ENCODE measurements around the gene CRLF1.

CRLF1 gene

DNA sequence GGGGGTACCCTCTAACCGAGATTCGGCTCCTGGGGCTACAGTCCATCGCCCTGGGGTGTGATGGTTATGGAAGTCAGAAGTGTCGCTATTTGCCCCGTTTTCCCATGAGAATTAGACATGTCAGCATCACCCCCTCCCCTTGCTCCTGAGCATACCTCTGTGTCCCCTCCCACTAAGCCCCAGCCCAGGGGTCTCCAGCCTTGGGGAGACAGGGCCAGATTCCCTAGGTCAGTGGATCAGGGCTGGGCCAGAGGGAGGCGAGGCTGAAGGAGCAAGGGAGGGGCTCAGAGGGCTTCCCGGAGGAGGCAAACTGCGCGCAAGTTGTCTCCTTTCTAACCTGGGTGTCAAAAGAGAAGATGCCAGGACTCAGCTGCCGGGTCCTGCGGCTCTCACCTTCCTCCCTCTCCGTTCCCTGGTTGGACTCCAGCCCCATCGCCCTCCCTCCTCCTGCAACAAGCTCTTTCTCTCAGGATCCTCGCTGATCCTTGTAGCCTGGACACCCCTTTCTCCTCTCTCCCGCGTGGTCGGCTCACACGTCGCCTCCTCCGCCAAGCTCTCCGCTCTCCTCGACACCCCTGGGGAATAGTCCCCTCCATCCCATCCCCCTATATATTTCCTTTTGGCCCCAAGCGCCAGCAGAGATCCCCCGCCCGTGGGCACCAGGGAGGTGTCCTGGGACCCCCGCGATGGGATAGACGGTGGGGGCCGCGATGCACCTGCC is 5.6 kb upstream of the CRLF1 start:
- no peak for TF ChIP-seq ZFX (IDR thresholded peaks at IDR 0.05; ENCODE audit: borderline replicate concordance)
- TF ChIP-seq, protein P1, sequence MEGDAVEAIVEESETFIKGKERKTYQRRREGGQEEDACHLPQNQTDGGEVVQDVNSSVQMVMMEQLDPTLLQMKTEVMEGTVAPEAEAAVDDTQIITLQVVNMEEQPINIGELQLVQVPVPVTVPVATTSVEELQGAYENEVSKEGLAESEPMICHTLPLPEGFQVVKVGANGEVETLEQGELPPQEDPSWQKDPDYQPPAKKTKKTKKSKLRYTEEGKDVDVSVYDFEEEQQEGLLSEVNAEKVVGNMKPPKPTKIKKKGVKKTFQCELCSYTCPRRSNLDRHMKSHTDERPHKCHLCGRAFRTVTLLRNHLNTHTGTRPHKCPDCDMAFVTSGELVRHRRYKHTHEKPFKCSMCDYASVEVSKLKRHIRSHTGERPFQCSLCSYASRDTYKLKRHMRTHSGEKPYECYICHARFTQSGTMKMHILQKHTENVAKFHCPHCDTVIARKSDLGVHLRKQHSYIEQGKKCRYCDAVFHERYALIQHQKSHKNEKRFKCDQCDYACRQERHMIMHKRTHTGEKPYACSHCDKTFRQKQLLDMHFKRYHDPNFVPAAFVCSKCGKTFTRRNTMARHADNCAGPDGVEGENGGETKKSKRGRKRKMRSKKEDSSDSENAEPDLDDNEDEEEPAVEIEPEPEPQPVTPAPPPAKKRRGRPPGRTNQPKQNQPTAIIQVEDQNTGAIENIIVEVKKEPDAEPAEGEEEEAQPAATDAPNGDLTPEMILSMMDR (IDR thresholded peaks at IDR 0.05): no peak
- no peak overlapping the region for H3K27ac ChIP-seq

DNA sequence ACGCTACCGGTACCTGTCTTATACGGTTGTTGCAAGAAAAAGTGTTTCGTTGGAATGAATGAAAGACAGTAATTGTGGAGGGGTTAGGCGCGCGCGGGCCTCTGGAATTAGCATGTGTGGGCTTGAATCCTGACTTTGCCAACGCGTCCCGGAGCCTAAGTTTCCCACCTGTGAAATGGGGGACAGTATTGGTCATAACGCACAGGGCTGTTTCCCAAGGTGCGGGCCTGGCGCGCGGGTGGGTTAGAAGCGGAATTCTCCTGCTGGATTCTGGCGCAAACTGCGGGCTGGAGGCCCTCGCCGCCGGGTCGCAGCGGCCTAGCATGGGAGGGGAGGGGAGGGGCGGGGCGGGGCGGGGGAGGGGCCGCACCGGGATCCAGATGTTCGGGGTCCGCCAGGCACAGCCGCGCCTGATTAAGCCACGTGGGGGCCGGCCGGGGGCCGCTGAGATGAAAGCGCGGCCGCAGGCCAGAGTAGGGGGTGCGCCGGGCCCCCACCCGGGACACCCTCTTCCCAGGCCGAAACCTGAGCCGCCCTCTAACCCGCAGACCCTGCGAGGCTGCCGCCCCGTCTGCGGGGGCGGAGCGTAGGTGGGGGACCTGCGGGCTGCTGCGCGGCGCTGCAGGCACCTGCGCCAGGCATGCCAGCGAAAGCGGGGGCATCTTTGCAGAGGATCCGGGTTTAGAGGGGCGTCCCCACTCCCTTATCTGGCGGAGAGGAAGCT is 4.9 kb upstream of the CRLF1 start:
- H3K27ac ChIP-seq: no peak overlapping the region
- TF ChIP-seq, protein P1 (IDR thresholded peaks at IDR 0.05): no peak
- no peak for TF ChIP-seq ZFX (IDR thresholded peaks at IDR 0.05; ENCODE audit: borderline replicate concordance)

DNA sequence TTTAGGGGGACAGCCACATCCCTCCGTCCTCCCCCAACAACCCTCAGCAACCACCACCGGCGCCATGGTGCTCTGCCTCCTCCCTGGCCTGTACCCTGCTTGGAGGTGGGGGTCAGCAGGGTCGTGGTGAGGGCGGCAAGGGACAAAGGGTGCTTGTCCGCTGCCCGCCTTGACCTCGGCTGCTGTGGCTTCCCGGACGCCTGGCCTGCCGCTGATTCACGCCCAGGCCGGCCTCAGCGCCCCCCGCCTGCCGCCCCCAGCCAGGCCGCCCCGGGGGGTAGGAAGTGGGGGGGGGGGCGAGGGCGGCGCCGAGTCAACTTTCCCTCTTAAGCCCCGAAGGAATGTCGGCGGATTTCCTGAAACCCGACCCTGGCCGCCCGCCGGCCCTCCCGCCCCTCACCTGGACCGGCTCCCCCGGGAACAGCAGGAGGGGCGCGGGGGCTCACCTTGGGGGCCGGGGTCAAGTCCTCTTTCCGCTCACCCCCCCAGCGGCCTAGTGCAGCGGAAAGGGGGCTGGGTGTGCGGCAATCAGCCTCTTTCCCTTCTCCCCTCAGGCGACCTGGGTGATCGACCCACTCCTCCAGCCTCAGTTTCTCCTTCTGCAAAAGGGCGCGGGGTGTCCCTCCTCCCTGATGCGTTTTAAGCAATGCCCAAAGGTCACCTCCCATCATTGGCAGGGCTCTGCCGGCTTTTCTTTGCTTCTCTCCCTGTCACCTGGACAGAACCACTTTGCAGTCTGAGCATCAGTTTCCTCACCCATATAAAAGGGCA is 4.1 kb upstream of the CRLF1 start:
- H3K27ac ChIP-seq: no peak overlapping the region
- no peak for TF ChIP-seq ZFX (IDR thresholded peaks at IDR 0.05; ENCODE audit: borderline replicate concordance)
- TF ChIP-seq, protein P1 (IDR thresholded peaks at IDR 0.05): no peak

DNA sequence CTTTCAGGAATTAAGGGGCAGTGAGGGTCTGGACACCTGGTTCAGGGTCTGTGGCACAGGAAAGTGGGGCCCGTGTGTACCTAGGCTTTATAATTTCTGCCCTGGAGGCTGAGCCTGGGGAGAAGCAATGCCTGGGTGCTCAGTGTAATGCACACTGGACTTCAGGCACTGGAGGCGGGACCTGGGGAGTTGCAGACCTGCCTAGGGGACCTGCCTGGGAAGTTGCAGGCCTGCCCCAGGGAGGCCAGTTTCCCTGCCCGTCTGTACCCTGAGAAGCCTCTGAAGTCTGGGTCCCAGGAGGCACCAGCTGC is 3.6 kb upstream of the CRLF1 start:
- no peak for TF ChIP-seq ZFX (IDR thresholded peaks at IDR 0.05; ENCODE audit: borderline replicate concordance)
- TF ChIP-seq, protein P1 (IDR thresholded peaks at IDR 0.05): no peak
- no peak overlapping the region for H3K27ac ChIP-seq

DNA sequence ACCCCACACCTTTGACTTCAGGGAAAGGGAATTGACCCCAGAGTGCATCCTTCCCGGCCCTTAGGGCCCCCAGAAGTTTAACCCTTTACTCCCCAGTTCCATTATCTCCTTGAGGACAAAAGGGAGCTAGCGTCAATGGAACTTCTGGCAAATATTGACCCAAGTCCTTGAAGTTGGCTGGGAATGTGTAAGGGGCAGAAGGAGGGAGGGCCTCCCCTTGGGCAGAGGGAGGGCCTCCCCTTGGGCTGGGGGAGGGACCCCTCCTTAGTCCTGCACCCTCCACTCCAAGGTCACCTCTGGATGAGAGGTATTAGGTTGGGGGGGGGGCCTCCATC is 3.1 kb upstream of the CRLF1 start:
- TF ChIP-seq, protein P1 (IDR thresholded peaks at IDR 0.05): no peak
- no peak for TF ChIP-seq ZFX (IDR thresholded peaks at IDR 0.05; ENCODE audit: borderline replicate concordance)
- H3K27ac ChIP-seq: no peak overlapping the region

DNA sequence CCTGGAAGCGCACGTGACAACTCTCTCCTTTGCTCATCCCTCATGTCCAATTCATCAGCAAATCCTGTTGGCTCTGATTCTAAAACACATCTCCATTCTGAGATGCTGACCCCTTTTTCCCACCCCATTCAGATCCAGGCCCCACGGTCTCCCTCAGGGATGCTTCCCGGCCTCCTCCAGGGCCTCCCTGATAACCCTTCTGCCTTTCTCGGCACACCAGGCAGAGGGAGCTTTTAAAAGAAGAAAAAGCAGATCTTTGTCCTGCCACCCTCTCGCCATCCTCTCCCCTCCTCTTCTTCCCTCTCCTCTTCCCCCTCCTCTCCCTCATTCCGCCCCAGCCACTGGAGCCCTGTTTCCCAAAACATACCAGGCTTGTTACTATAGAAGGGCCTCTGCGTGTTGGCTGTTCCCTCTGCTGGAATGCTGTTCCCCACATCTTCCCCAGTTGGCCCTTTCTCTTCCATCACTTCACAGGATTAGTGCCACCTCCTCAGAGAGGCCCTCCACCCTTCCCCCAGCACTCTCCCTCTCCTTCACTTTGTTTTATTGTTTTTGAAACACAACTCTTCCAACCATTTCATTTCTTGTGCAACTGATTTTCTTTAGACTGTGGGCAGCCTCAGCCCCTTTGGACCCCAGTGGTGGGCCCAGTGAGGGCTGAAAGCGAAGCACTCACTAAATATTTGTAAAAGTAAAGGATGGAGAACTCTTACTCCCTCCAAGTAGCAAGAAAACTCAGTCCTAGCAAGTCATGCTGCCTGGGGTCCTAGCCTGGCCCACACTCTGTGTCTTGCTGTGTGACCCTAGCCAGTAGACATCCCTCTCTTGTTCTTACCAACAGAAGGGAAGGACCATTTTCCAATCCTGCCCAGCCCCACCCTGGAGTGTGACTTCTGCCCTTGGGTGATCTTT is 2.5 kb upstream of the CRLF1 start:
- no peak for TF ChIP-seq ZFX (IDR thresholded peaks at IDR 0.05; ENCODE audit: borderline replicate concordance)
- TF ChIP-seq, protein P1 (IDR thresholded peaks at IDR 0.05): no peak
- no peak overlapping the region for H3K27ac ChIP-seq

Measured in 22Rv1 (cell line).